ENCODE measurements around the gene HPCAL1.

Gene HPCAL1

DNA sequence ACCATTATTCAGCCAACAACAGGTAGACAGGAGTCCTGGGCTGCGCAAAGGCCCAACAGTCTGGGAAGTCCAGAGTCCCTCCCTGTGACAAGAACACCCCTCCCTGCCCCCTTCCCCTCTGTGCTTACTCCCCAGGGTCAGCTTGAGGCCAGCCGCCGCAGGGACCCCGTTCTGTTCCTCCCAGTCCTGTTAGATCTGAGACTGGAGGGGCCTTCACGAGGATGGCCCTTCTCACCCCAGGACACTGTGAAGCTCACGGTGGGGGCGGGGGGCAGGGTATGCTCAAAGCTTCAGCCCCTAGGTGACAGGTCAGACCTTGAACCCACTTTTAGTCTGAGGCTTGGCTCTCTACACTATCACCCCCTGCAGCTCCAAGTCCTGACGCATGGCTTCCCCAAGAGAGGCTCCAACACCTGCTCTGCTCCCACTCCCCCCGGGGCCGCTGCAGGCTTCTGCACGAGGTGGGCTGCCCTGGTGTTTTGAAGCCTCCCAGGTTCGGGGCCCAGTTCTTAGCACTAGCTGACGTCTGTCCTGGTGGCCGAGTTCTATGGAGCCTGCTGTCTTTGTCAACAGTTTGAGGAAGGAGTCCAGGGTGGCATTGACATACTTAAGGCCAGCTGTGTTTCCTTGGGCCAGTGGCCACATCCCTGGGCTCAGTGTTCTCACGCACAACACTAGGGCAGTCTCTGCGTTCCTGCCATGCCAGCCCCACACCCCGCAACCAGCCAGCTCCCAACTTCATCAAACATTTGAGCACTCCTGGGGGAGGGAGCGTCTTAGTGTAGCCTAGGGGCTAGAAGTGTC is 37.2 kb upstream of the HPCAL1 start:
- Histone ChIP-seq H2AFZ (ENCODE audit: low read depth, low read length, severe bottlenecking) (no peak overlapping the region), H3K9me3 (ENCODE audit: insufficient read depth, low read length) (no peaks in the 10 kb centered on the region), H3K9me2 (replicated peaks; ENCODE audit: insufficient read depth, low read length) (no peaks in the 10 kb centered on the region), H3K4me3 (ENCODE audit: insufficient read depth, low read length, poor library complexity, severe bottlenecking) (no peak overlapping the region), H3F3A (ENCODE audit: insufficient read depth) (no peaks in the 10 kb centered on the region), H3K36me3 (ENCODE audit: low read length) (no peaks in the 10 kb centered on the region), H3K9ac (ENCODE audit: low read length) (no peak overlapping the region), H3K27ac (ENCODE audit: low read depth, low read length) (no peak overlapping the region), H3K79me2 (ENCODE audit: insufficient read depth, low read length) (no peaks in the 10 kb centered on the region), H3K4me2 (ENCODE audit: low read depth, low read length, poor library complexity, severe bottlenecking) (no peak overlapping the region), H3K27me3 (ENCODE audit: low read length) (no peaks in the 10 kb centered on the region), H4K20me1 (ENCODE audit: low read depth, low read length) (no peaks in the 10 kb centered on the region)
- TF ChIP-seq, protein P1, sequence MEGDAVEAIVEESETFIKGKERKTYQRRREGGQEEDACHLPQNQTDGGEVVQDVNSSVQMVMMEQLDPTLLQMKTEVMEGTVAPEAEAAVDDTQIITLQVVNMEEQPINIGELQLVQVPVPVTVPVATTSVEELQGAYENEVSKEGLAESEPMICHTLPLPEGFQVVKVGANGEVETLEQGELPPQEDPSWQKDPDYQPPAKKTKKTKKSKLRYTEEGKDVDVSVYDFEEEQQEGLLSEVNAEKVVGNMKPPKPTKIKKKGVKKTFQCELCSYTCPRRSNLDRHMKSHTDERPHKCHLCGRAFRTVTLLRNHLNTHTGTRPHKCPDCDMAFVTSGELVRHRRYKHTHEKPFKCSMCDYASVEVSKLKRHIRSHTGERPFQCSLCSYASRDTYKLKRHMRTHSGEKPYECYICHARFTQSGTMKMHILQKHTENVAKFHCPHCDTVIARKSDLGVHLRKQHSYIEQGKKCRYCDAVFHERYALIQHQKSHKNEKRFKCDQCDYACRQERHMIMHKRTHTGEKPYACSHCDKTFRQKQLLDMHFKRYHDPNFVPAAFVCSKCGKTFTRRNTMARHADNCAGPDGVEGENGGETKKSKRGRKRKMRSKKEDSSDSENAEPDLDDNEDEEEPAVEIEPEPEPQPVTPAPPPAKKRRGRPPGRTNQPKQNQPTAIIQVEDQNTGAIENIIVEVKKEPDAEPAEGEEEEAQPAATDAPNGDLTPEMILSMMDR (IDR thresholded peaks at IDR 0.05; ENCODE audit: insufficient read depth, low read length, poor library complexity, severe bottlenecking), result no peak
- TF ChIP-seq EZH2phosphoT487 (conservative IDR thresholded peaks at IDR 0.05; ENCODE audit: low read length), result no peak

DNA sequence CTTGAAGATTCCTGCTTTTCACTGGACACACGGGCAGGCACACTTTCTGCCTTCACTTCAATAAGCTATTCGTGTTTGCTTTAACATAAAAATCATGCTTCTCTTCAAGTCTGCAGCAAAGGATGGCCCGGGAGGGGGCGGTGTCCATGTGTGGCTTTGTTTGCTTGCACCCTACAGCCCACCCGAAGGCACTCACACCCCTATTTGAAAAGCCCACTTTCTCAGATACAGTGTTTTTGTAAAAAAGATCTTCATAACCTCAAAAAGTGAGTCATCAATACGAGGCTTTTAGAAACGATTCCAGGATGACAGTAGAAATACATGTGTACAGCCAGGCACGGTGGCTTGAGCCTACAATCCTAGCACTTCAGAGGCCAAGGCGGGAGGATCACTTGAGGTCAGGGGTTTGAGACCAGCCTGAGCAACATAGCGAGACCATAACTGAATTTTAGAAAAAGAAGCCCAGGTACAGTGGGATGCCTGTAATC is 36.5 kb upstream of the HPCAL1 start:
- no peak overlapping the region for H3K4me3 ChIP-seq (ENCODE audit: insufficient read depth, low read length, poor library complexity, severe bottlenecking)
- H3K36me3 ChIP-seq (ENCODE audit: low read length), result no peaks in the 10 kb centered on the region
- no peaks in the 10 kb centered on the region for H3K9me3 ChIP-seq (ENCODE audit: insufficient read depth, low read length)
- H3K4me2 ChIP-seq (ENCODE audit: low read depth, low read length, poor library complexity, severe bottlenecking), result no peak overlapping the region
- H3K27ac ChIP-seq (ENCODE audit: low read depth, low read length), result no peak overlapping the region
- no peak overlapping the region for H3K9ac ChIP-seq (ENCODE audit: low read length)
- no peak overlapping the region for H2AFZ ChIP-seq (ENCODE audit: low read depth, low read length, severe bottlenecking)
- no peaks in the 10 kb centered on the region for H3K9me2 ChIP-seq (replicated peaks; ENCODE audit: insufficient read depth, low read length)
- H3F3A ChIP-seq (ENCODE audit: insufficient read depth), result no peaks in the 10 kb centered on the region
- no peaks in the 10 kb centered on the region for H3K27me3 ChIP-seq (ENCODE audit: low read length)
- no peaks in the 10 kb centered on the region for H3K79me2 ChIP-seq (ENCODE audit: insufficient read depth, low read length)
- no peaks in the 10 kb centered on the region for H4K20me1 ChIP-seq (ENCODE audit: low read depth, low read length)
- TF ChIP-seq, protein P1 (IDR thresholded peaks at IDR 0.05; ENCODE audit: insufficient read depth, low read length, poor library complexity, severe bottlenecking), result no peak
- no peak for TF ChIP-seq EZH2phosphoT487 (conservative IDR thresholded peaks at IDR 0.05; ENCODE audit: low read length)

DNA sequence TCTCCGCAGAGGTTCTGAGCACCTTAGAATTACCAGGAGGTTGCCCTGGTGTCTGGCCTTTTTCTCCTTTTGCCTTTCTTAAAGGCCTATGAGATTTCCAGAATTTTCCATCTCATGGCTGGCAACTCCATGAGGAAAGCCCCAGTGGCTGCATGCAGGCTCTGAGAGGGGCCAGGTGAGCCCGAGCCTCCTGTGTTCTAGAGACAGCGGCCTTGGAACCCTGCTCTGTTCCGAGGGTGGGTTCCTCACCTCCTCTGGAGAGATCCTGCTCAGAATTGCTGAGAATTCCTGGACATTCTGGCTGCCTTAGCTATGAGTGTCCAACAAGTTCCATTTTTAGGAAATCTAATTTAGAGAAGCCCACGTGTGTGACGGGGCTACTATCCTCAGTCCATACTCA is 35.7 kb upstream of the HPCAL1 start:
- Histone ChIP-seq H2AFZ (ENCODE audit: low read depth, low read length, severe bottlenecking) (no peak overlapping the region), H3F3A (ENCODE audit: insufficient read depth) (no peaks in the 10 kb centered on the region), H3K9me2 (replicated peaks; ENCODE audit: insufficient read depth, low read length) (no peaks in the 10 kb centered on the region), H3K4me3 (ENCODE audit: insufficient read depth, low read length, poor library complexity, severe bottlenecking) (no peak overlapping the region), H4K20me1 (ENCODE audit: low read depth, low read length) (no peaks in the 10 kb centered on the region), H3K9me3 (ENCODE audit: insufficient read depth, low read length) (no peaks in the 10 kb centered on the region), H3K27me3 (ENCODE audit: low read length) (no peaks in the 10 kb centered on the region), H3K27ac (ENCODE audit: low read depth, low read length) (no peak overlapping the region), H3K36me3 (ENCODE audit: low read length) (no peaks in the 10 kb centered on the region), H3K9ac (ENCODE audit: low read length) (no peak overlapping the region), H3K79me2 (ENCODE audit: insufficient read depth, low read length) (no peaks in the 10 kb centered on the region), H3K4me2 (ENCODE audit: low read depth, low read length, poor library complexity, severe bottlenecking) (no peak overlapping the region)
- TF ChIP-seq, protein P1 (IDR thresholded peaks at IDR 0.05; ENCODE audit: insufficient read depth, low read length, poor library complexity, severe bottlenecking), result no peak
- no peak for TF ChIP-seq EZH2phosphoT487 (conservative IDR thresholded peaks at IDR 0.05; ENCODE audit: low read length)

Data from SU-DHL-6 (cell line).